GM08714 (cell line): ENCODE results near the gene XRCC5.

Experiments
- H3K4me3 ChIP-seq: fragments of 200-500 bp; sonication (Bioruptor generic); 2 replicates; pipeline ENCODE4 v1.5.1; 2014; ENCODE audit warnings: mild to moderate bottlenecking, low read length, inconsistent platforms
- ZNF274 ChIP-seq: IDR thresholded peaks from 2 replicates; pipeline ENCODE4 v1.6.1; 2012; ENCODE audit warnings: mild to moderate bottlenecking, low read depth, low read length

The XRCC5 gene

GRCh38 chr2:216104691-216105090 is 4.5 kb upstream of the XRCC5 start:
- TF ChIP-seq ZNF274 = no peak
- H3K4me3 ChIP-seq = no peak overlapping the region

- H3K4me3 ChIP-seq = no peak overlapping the region
- TF ChIP-seq ZNF274 = no peak
These were observed 1.8 kb upstream of the XRCC5 start for GRCh38 chr2:216107320-216107719.

DNA sequence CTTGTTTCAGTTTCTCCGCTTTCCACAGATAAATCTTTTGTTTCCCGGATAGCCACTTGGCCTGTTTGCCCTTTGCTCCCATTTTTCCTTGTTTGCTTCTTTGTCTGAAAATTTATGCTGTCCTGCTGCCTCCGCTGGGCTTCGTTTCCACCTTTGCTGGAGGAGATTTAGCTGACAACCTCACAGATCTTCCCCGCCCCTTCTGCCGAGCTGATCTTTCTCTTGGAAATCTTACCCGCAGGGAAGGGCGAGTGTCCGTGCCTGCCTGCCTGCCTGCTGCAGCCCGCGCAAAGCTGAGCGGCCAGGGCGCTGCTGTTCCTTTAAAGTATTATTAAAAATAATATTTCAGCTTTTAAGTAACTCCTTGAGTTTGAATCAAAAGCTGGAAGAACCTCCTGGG is 1.4 kb upstream of the XRCC5 start:
- no peak for TF ChIP-seq ZNF274
- no peak overlapping the region for H3K4me3 ChIP-seq

- TF ChIP-seq ZNF274 = no peak
- peak overlapping the region; percentile 32 for H3K4me3 ChIP-seq
These were observed 710 bp upstream of the XRCC5 start for GRCh38 chr2:216108310-216108966.

DNA sequence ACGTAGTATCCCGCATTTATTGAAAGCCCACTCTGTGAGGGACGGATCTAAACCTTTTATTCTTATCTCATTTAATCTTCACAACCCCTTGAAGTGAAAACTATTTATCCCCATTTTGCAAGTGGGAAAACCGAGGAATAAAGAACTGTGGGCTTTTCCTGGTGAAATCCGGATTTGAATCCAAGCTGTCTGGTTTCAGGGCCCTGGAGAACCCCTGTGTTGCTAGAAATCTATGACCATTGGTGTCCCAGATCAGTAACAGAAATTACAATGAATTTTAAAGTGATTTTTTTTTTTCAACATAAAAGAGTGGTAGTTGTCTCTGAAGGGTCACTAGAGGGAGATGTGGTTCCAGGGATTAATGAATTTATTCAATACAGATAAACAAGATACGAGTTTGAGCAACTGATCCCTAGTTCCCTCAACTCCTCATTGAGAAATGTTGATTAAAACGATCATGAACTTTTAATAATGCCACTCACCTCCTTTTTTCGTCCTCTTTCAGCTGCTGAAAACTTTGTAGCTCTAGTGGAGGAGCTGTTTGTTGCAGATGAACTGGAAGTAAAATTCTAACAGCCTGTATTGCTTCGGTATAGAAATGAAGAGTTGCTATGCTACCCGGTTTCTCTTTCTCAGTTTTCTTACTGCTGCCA is 940 bp downstream of the XRCC5 start:
- TF ChIP-seq ZNF274 = no peak
- H3K4me3 ChIP-seq = peak overlapping the region; percentile 91

DNA sequence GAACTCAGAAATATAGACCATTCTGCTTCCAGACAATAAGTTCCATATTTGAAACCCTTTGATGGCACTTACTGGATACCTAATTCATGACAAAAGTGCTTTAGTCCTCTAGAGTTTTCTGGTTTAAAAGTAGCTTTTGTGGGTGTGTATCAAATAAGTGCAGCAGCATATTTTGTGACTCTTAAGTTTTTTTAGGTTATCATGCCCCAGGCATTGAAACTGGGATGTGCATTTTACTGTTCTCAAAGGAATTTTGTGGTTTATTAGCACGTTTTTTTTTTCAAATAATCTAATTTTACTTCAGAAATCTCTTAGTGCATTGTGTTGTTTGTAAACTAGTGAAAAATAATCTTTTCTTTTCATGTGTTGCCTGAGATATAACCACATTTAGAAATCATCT is 1.5 kb downstream of the XRCC5 start:
- peak overlapping the region; percentile 91 for H3K4me3 ChIP-seq
- no peak for TF ChIP-seq ZNF274

DNA sequence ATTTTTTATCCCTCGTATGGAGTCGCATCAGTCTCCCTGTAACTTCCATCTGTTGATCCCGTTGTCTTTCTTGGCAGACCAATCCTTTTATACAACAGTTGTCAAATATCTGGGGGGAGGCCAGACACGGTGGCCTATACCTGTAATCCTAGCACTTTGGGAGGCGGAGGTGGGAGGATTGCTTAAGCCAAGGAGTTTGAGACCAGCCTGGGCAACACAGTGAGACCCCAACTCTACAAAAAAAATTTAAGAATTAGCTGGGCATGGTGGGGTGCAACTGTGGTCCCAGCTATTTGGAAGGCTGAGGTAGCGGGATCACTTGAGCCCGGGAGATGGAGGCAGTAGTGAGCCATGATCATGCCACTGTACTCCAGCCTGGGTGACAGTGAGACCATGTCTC is 2.0 kb downstream of the XRCC5 start:
- no peak for TF ChIP-seq ZNF274
- peak overlapping the region; percentile 9 for H3K4me3 ChIP-seq

- TF ChIP-seq ZNF274 = no peak
- H3K4me3 ChIP-seq = no peak overlapping the region
These were observed 3.8 kb downstream of the XRCC5 start for GRCh38 chr2:216112926-216113325.

GRCh38 chr2:216113572-216113971 is 4.4 kb downstream of the XRCC5 start:
- no peak overlapping the region; the same call in 1 of the 2 replicates for H3K4me3 ChIP-seq
- TF ChIP-seq ZNF274 = no peak

DNA sequence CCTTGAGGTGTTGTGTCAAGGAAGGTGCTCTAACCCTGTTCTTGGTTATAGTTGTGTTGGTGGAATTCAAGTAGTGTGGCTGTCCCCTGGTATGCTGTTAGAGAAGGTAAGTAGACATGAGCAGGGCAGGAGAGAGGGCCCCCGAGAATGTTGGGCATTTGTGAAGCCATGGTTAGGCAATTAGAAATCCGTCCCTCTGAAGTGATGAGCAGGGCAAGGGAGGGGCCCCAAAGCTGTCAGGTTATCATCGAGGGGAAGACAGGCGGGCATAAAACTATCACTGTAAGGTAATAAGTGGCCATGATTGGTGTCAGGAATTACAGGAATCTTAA is 5.2 kb downstream of the XRCC5 start:
- no peak for TF ChIP-seq ZNF274
- peak overlapping the region; percentile 35; the same call in 1 of the 2 replicates for H3K4me3 ChIP-seq

DNA sequence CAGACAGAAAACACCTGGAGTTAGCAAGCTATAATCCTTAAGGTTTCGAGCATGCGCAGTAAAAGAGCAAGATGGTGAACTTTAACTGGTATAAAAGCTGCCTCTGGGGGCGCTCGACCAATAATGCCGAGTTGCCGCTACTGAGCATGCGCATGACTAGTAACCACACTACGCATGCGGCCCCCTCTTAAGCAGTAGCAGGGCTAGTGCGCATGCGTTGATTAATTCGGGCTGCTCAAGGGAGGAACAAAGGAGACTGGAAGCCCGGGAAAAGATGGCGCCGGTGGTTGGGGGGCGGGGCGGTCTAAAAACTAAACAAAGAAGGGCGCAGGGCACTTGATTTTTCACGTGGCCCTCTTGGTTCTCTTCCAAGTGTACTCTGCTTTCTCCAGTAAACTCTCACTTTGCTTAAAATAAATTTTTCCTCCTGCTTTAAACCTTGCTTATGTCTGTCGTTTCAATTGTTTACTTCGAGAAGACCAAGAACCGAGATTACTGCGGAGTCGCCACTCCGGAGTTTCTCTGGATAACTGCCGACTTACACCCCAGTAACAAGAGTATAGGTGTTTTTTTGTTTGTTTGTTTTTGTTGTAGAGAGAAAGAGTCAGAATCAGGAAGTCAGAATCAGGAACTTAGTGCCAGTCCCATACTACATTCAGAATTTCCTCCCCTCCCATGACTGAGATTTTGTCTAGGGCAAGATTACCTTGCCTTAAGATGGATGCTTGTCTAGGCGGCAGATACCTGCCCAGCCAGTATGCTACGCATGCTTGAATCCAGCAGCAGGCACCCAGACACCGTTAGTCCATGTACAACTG is 5.8 kb downstream of the XRCC5 start:
- TF ChIP-seq ZNF274 = no peak
- H3K4me3 ChIP-seq = peak overlapping the region; percentile 99

GRCh38 chr2:216116418-216116817 is 7.3 kb downstream of the XRCC5 start:
- no peak overlapping the region for H3K4me3 ChIP-seq
- no peak for TF ChIP-seq ZNF274

- no peak for TF ChIP-seq ZNF274
- H3K4me3 ChIP-seq = no peak overlapping the region
These were observed 8.6 kb downstream of the XRCC5 start for GRCh38 chr2:216117561-216118340.

GRCh38 chr2:216118474-216118873 is 9.3 kb downstream of the XRCC5 start:
- no peak overlapping the region for H3K4me3 ChIP-seq
- no peak for TF ChIP-seq ZNF274

GRCh38 chr2:216119146-216119545 is 10.0 kb downstream of the XRCC5 start:
- no peak for TF ChIP-seq ZNF274
- no peak overlapping the region for H3K4me3 ChIP-seq
